GM18861 (cell line): Measurements from ENCODE around the gene SMC5.

Experiments used
- ATAC-seq: cut with Tn5 transposase; IDR thresholded peaks from one replicate; pipeline ENCODE4 v1.9.1; 2021; ENCODE audit not compliant: unreplicated experiment

SMC5 gene

DNA sequence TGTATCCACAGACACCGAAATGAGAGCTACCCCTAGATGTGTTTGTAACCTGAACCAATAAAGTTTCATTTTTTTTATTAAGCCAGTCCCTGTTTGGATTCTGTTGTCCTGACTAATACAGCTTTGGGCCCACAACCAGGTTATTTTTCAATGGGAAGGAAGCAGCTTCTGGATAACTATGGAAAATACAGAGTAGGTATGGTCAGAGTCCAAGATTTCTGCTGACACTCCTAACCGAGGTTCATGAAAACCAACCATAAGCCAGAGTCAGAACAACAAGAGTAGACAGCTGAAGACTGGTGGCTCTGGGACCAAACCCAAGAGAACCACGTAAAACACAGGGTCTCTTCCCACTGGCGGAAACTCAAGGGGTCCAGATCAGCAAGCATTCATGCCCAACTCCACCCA is 144.8 kb downstream of the SMC5 start:
- no peak for ATAC-seq

DNA sequence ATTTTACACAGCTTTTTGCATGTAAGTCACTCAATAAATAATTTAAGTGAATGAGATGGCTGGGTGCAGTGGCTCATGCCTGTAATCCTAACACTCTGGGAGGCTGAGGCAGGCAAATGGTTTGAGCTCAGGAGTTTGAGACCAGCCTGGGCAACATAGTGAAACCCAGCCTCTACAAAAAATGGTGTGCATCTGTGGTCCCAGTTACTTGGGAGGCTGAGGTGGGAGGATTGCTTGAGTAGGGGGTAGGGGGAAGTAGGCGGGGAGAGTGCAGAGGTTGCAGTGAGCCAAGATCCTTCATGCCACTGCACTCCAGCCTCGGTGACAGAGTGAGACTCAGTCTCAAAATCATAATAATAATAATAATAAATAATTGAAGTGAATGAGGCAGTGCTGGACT is 145.5 kb downstream of the SMC5 start:
- ATAC-seq = no peak
